ENCODE results near the gene SH3TC1. TPM values are rescaled to one million over a fixed set of nuclear protein-coding genes. Genes with fewer than 3 reads are reported as not detected.

The SH3TC1 gene
- polyA plus RNA-seq, 1 experiment: 1.2 TPM

GRCh38 chr4:8235224-8235623 lies 36.1 kb downstream of the SH3TC1 start:
- no peaks in the 10 kb centered on the region for H3K27me3 ChIP-seq (ENCODE audit: control insufficient read depth, insufficient read depth, low read length)
- H3K36me3 ChIP-seq (ENCODE audit: control insufficient read depth, insufficient read depth, low read length): no peaks in the 10 kb centered on the region; the same call in 1 of the 2 replicates
- H3K4me3 ChIP-seq (ENCODE audit: low read depth, low read length): no peak overlapping the region
- no peak for TF ChIP-seq CTCF (IDR thresholded peaks at IDR 0.05; ENCODE audit: insufficient read depth, low read depth, low read length)
- CTCF ChIA-PET: interaction anchor here (8.9 kb wide), 1 partner anchor 57 kb away, joined by 80 read pairs; no protein-coding TSS in a partner anchor
- POLR2A ChIA-PET: no interaction called here
- no peak for DNase-seq (ENCODE audit: low read depth)

- TF ChIP-seq CTCF (IDR thresholded peaks at IDR 0.05; ENCODE audit: insufficient read depth, low read depth, low read length): no peak
- no peak overlapping the region for H3K4me3 ChIP-seq (ENCODE audit: low read depth, low read length)
- ChIA-PET POLR2A (no interaction called here), CTCF (interaction anchor here (2.8 to 8.9 kb wide), 3 partner anchors 57 to 172 kb away, joined by 14 to 80 read pairs (median 14); no protein-coding TSS in a partner anchor)
- H3K36me3 ChIP-seq (ENCODE audit: control insufficient read depth, insufficient read depth, low read length): no peaks in the 10 kb centered on the region; the same call in 1 of the 2 replicates
- H3K27me3 ChIP-seq (ENCODE audit: control insufficient read depth, insufficient read depth, low read length): no peaks in the 10 kb centered on the region
- no peak for DNase-seq (ENCODE audit: low read depth)
Observed at GRCh38 chr4:8235686-8236085, 36.6 kb downstream of the SH3TC1 start.

DNA sequence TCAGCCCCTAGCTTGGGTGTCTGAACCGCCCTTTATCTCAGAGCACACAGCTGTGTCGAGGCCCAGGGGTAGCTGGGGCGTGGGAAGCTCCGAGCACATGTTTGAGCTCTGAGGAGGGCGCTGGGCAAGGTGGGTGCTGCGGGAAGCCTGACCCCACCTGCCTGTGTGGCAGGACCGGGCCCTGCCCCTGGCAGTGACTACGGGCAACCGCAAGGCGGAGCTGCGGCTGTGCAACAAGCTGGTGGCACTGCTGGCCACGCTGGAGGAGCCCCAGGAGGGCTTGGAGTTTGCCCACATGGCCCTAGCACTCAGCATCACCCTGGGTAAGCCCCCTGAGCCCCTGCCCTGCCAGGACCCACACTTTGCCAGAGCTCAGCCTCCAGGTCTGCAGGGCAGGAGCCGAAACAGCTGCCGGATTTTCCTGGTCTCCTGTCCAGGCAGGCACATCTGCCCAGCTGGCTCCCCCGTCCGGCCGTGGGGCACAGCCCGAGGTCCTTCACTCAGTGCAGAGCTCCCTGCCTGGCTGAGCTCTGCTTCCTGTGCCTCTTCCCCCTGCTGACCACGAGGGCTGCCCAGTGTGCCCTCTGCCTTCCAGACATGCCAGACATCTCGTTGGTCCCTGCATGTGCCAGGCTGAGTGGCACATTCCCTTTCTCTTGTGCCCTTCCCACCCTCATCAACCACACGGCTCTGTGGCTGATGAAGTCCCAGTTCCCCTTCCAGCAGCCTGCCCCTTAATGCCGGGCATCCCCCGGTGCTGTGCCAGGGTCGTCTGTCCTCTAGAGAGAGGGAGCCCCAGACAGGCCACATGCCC lies 37.2 kb downstream of the SH3TC1 start:
- POLR2A ChIA-PET: no interaction called here
- no peaks in the 10 kb centered on the region; the same call in 1 of the 2 replicates for H3K36me3 ChIP-seq (ENCODE audit: control insufficient read depth, insufficient read depth, low read length)
- no peak for DNase-seq (ENCODE audit: low read depth)
- no peak for TF ChIP-seq CTCF (IDR thresholded peaks at IDR 0.05; ENCODE audit: insufficient read depth, low read depth, low read length)
- no peak overlapping the region for H3K4me3 ChIP-seq (ENCODE audit: low read depth, low read length)
- no peaks in the 10 kb centered on the region for H3K27me3 ChIP-seq (ENCODE audit: control insufficient read depth, insufficient read depth, low read length)
- CTCF ChIA-PET: interaction anchor here (1.8 to 8.9 kb wide), 4 partner anchors 8 to 172 kb away, joined by 5 to 80 read pairs (median 14); no protein-coding TSS in a partner anchor

DNA sequence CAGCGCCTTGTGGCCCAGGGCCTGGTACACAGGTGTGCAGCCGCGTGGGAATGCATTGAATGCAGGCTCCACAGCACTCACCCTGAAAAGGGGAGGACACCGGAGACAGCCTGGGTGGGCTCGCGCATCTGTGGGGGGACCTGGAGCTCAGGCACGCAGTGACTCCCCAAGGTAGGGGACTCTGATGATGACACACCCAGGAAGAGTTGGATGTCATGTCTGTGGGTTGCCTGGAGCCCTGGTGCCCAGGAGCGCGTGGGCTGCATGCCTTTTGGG lies 37.8 kb downstream of the SH3TC1 start:
- CTCF ChIA-PET: interaction anchor here (1.3 to 8.9 kb wide), 7 partner anchors 8 to 171 kb away, joined by 3 to 80 read pairs (median 5); no protein-coding TSS in a partner anchor
- no peak for DNase-seq (ENCODE audit: low read depth)
- Histone ChIP-seq H3K36me3 (ENCODE audit: control insufficient read depth, insufficient read depth, low read length) (no peaks in the 10 kb centered on the region; the same call in 1 of the 2 replicates), H3K27me3 (ENCODE audit: control insufficient read depth, insufficient read depth, low read length) (no peaks in the 10 kb centered on the region), H3K4me3 (ENCODE audit: low read depth, low read length) (no peak overlapping the region)
- POLR2A ChIA-PET: no interaction called here
- no peak for TF ChIP-seq CTCF (IDR thresholded peaks at IDR 0.05; ENCODE audit: insufficient read depth, low read depth, low read length)

DNA sequence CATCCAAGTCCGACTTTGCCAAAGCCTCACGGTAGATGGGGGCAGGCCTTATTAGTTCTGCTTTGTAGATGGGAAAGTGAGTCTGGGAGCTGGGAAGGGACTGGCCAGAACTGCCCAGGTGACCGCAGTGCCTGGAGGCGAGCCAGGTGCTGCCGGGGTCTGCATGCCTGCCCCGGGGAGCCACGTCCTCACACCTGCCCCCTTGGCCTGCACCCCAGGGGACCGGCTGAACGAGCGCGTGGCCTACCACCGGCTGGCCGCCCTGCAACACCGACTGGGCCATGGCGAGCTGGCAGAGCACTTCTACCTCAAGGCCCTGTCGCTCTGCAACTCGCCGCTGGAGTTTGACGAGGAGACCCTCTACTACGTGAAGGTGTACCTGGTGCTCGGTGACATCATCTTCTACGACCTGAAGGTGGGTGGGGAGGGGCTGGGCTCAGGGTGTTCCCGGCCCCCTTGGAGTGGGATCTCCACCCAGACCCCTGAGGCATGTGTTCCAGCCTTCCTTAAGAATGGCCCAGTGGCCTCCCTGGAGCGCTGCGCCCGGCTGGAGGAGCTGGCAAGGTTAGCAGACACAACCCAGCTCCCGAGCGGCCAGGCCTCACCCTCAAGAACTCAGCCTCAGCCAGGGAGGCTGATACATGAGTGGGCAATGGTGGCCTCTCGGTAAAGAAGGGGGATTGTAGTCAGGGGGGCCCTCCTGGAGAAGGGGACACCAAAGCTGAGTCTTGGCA lies 38.3 kb downstream of the SH3TC1 start:
- DNase-seq (ENCODE audit: low read depth): no peak
- CTCF ChIA-PET: interaction anchor here (0.7 to 8.9 kb wide), 11 partner anchors 9 to 191 kb away, joined by 3 to 80 read pairs (median 4); no protein-coding TSS in a partner anchor
- no peak overlapping the region for H3K4me3 ChIP-seq (ENCODE audit: low read depth, low read length)
- no peaks in the 10 kb centered on the region; the same call in 1 of the 2 replicates for H3K36me3 ChIP-seq (ENCODE audit: control insufficient read depth, insufficient read depth, low read length)
- no peaks in the 10 kb centered on the region for H3K27me3 ChIP-seq (ENCODE audit: control insufficient read depth, insufficient read depth, low read length)
- POLR2A ChIA-PET: no interaction called here
- TF ChIP-seq CTCF (IDR thresholded peaks at IDR 0.05; ENCODE audit: insufficient read depth, low read depth, low read length): no peak

Measured in BJ (cell line).